Activated T-helper 1 cell treated with Interleukin-2 at 50 U/mL for 16 hours (primary cell): Measurements from ENCODE around the gene CSK.
"Not testable (repeated sequence)": the region's sequence is repeated elsewhere in the genome, so short reads cannot be mapped to it uniquely, and the experiment has no call there.

Experiments
- DNase-seq: peaks from one replicate; pipeline ENCODE4 v3.0.0-alpha.2; 2020; ENCODE audit warnings: low read depth

Gene CSK

DNA sequence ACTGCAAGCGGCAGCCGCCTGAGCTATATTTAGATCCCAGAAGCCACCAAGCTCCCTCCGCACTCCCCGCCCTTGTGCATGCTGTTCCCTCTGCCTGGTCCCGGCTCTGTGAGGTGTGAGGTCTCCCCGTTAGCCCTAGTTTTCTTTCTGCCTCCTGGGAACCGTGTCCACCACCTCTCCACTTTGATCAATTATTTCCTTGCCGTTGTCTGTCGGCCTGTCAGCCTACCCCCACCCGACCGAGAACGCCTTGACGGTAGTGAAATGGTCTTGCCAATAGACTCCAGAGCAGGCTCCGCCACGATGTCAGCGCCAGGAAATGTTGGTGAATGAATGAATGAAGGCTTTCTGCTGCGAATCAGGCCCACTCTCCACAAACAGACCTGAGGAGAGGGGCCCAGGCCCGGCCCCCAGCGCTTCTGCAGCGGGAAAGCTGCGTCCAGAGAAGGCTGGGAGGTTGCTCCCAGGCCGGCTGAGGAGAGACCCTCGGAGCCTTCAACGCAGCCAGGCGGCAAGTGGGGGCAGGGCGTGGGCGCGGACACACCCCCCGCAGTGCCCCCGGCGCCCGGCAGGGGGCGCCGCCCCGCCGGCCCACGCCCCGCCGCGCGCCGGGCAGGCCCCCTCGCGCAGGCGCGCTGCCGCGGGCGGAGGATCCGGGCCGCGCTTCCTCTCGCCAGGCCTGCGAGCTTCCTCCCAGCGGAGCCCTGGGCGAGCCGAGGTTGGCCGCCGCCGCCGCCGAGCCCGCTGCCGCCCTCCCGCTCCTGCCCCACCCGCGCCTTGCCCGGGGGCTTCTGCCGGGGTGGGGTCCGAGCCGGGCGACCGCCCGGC is at the start of gene CSK:
Gene CSK, plus strand, starts transcription at position 650 of the 828 bp plus-strand sequence. CDS start 16,218 bp downstream, outside the sequence.
- DNase-seq, result peak; percentile 80

DNA sequence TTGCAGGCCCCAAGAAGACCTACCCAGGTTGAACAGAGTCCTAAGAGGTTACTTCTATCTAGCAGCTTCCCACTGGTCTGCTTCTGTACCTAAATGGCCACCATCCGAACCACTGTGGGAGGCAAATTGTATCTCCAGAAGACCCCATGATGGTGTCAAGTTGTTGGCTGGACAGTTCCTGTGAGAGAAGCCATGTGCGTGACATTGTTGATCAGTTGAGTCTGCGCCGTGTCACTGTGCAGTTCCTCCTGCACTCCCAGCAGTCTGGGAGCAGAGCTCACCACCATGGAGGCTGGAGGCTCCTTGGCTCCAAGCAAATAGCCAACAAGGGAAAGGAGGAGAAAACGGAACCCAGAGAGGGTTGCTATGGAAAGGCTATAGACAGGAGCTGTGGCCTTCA is 49.0 kb upstream of the CSK start:
- no peak for DNase-seq

DNA sequence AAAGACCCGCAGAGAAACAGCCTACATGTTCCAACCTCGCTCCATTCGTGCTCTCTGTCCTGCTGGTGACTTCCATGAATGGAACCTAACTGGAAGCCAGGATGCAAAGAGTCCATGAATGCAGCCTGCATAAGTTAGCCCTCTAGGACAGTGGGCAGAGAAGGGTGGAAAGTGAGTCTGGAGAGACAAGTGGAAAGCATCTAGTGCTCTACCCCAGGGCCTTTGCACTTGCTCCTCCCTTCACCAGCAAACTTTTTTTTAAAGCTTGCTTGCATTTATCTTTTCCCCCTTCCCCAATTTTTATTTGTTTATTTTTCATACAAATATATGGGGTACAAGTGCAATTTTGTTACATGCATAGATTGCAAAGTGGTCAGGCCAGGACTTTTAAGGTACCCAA is 48.6 kb upstream of the CSK start:
- DNase-seq, result no peak

DNA sequence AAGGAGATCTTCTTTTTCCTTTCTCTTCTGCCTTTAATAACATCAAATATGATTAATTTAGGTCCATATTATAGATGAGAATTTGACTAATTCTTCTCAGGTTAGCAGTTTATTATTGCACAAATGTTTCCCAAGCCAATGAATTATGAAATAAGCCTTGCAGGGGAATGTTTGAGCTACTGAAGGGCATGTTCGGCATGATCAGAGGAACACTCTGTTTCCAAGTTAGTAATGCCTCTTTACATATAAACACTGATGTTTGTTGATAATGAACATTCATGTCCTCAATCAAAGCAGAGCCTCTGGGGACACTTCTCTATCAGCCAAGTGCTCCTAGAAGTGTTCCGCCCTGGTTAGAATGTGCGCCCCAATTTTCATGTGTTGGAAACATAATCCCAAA is 46.6 kb upstream of the CSK start:
- no peak for DNase-seq

DNA sequence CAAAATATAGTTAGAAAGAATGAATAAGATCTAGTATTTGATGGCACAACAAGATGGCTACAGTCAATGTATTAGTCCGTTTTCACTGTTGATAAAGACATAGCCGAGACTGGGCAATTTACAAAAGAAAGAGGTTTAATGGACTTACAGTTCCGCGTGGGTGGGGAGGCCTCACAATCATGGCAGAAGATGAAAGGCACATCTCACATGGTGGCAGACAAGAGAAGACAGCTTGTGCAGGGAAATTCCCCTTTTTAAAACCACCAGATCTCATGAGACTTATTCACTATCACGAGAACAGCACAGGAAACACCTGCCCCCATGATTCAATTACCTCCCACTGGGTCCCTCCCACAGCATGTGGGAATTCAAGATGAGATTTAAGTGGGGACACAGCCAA is 43.6 kb upstream of the CSK start:
- not testable (repeated sequence) for DNase-seq

DNA sequence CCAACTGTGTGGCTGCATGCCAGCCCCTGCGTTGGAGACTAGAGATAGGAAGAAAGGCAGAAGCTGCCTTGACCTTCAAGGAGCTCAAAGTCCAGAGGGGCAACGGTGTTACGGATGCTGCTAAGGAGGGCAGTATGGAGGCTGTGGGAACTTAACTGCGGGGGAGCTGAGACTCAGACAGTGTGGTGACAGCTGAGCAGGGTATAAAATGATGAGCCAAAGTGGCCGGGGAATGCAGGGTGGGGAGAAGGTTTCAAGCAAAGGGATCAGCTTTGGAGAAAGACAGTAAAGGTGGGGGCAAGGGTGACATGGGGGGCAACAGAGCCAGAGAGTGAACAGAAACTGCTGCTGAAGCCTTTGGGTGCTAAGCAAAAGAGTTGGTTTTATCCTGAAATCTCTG is 39.5 kb upstream of the CSK start:
- no peak for DNase-seq

DNA sequence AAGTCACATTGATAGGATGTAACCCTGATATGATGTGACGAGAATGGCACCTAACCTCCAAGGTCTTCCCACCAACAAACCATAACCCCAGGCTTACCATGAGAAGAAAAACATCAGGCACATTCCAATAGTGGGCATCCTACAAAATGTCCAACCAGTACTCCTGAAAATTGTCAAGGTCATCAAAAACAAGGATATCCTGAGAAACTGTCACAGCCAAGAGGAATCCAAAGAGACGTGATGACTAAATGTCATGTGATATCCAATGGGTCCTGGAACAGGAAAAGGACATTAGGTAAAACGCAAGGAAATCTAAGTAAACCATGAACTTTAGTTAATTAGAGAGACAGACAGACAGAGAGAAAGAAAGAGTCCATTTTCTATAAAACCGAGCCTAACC is 35.5 kb upstream of the CSK start:
- DNase-seq, result no peak

DNA sequence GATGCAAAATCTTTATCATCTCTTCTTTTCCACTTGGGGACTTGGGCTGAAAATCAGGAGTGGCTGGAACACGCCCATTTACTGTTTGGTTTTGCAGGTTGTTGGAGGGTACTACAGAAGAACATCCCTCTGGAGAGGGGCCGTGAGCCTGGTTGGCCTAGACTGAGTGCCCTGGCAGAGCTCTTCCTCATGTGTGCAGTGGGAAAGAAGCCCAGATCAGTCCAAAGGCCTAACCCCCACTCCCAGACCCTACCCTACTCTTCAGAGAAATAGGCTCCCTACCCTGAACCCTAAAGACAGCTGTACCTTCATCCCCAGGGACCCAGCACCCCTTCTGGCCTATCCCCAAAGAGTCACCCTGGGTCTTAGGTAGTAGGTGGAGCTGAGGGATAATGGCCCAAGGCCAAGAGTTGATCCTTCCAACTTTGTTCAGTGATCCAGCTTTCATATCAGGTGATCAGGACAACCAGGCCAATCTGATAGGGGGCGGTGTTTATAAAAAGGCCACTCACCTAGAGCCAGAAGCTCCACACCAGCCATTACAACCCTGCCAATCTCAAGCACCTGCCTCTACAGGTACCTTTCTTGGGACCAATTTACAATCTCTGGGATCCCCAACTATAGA is 33.4 kb upstream of the CSK start, which contains the start of gene CYP1A2:
Gene CYP1A2, plus strand, starts transcription at position 524 of the 625 bp plus-strand sequence. CDS start 894 bp downstream, outside the sequence.
- no peak for DNase-seq

DNA sequence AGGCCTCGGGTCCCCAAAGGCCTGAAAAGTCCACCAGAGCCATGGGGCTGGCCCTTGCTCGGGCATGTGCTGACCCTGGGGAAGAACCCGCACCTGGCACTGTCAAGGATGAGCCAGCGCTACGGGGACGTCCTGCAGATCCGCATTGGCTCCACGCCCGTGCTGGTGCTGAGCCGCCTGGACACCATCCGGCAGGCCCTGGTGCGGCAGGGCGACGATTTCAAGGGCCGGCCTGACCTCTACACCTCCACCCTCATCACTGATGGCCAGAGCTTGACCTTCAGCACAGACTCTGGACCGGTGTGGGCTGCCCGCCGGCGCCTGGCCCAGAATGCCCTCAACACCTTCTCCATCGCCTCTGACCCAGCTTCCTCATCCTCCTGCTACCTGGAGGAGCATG is 32.0 kb upstream of the CSK start:
- DNase-seq, result no peak

DNA sequence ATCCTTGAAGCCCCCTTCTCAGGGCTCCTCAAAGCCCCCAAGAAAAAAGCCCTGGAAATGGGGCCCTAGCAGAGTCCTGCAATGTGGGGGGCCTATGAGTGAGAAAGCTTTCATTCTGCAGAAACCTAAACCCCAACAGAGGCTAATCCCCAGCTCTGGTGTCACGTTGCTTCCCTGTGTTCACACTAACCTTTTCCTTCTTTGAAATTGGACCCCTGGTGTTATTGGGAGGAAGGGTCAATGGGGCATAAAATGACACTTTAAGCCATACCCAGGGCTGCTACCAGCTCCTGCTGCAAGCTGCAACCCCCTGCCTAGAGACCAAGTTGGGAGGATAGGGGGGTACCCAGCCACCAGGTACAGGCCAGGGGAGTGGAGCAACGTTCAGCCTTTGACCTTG is 31.1 kb upstream of the CSK start:
- DNase-seq, result no peak

DNA sequence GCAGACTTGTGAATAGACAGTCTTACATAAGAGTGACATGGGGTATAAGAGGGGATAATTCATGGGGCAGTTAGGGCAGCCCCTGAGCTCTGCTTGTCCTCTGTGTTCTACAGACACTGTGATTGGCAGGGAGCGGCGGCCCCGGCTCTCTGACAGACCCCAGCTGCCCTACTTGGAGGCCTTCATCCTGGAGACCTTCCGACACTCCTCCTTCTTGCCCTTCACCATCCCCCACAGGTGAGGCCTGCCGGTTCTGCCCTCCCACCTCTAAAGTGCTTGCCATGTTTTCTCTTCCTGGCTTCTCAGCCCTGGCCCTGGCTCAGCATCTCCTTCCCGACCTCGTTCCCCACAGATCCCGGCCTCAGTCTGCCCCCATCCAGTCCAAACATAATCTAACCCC is 29.9 kb upstream of the CSK start:
- no peak for DNase-seq

DNA sequence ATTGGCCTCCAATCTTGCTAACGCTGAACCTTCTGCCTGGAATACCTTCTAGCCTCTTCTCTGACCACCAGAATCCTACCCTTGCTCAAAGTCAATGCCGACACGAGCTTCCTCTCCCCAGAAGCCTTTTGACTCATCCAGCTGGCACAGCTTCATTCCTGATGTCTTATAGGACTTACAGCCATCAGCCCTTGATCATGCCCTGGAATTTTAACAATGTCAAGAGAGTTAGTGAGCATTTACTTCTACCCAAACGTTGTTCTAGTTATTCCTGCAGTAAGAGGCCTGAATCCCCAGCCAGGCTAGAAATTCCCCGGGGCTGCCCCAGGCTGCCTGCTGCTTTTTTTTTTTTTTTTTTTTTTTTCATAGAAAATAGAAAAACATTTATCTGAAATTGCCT is 29.3 kb upstream of the CSK start:
- no peak for DNase-seq

DNA sequence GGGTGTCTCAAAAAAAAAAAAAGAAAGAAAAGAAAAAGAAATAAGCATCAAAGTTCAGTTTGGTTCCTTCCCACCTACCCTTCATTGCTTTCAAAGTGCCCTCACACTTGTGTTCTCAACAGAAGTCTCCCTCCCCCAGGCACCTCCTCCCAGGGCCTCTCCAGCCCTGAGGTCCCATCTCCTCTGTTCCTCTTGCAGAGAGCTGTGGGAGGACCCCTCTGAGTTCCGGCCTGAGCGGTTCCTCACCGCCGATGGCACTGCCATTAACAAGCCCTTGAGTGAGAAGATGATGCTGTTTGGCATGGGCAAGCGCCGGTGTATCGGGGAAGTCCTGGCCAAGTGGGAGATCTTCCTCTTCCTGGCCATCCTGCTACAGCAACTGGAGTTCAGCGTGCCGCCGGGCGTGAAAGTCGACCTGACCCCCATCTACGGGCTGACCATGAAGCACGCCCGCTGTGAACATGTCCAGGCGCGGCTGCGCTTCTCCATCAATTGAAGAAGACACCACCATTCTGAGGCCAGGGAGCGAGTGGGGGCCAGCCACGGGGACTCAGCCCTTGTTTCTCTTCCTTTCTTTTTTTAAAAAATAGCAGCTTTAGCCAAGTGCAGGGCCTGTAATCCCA is 27.2 kb upstream of the CSK start:
- no peak for DNase-seq

DNA sequence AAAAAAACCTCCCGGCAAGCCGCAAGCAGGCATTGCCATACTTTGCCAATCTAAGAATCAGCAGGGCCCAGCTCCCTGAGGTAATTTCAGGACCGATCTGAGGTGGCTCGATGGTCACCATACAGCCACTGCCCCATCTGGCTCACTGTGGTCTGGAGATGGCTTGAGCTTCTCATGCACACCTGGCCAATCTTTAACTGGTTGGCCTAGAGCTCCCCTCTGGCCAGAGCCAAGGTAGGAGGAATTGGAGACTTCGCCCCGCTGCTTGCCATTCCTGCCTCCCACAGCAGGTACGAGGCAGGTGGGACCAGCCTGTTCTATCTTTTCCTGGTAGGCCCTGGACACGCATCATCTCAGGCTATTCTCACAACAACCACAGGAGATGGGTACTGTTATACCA is 23.1 kb upstream of the CSK start:
- no peak for DNase-seq

DNA sequence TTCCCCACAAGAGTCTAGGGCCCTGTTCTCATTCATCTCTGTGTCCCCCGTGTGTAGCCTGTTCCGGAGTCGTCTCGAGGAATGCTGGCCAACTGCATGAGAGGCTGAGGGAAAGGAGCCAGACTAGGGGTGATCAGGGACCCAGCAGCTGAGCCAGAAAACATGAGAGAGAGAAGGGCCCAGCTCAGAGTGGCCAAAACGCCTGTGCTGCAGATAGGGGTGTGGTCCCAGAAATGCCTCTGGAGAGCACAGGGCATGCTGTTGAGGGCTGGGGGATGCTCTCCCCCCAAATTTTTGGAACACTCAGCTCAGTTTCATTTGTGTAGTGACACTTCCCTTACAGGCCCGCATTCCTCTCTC is 19.1 kb upstream of the CSK start:
- DNase-seq, result no peak

DNA sequence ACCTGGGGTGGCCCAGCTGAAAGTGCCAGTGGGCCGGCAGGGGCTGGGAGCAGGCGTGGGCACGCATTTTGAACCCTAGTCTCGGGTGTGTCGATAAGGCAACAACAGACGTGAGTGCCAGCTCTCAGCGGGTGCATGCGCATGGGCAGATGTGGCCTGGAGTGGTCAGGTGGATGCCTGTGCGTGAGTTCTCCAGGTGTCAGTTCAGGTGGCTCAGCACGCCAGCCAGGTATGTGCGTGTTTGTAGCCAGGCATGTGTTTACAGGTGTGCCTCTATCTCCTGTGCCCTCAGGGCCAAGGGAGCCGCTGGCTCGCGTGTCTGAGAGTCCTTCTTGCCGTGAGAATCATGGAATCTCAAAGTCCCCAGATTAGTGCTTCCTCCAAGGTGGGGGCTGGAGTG is 18.5 kb upstream of the CSK start:
- DNase-seq, result no peak

DNA sequence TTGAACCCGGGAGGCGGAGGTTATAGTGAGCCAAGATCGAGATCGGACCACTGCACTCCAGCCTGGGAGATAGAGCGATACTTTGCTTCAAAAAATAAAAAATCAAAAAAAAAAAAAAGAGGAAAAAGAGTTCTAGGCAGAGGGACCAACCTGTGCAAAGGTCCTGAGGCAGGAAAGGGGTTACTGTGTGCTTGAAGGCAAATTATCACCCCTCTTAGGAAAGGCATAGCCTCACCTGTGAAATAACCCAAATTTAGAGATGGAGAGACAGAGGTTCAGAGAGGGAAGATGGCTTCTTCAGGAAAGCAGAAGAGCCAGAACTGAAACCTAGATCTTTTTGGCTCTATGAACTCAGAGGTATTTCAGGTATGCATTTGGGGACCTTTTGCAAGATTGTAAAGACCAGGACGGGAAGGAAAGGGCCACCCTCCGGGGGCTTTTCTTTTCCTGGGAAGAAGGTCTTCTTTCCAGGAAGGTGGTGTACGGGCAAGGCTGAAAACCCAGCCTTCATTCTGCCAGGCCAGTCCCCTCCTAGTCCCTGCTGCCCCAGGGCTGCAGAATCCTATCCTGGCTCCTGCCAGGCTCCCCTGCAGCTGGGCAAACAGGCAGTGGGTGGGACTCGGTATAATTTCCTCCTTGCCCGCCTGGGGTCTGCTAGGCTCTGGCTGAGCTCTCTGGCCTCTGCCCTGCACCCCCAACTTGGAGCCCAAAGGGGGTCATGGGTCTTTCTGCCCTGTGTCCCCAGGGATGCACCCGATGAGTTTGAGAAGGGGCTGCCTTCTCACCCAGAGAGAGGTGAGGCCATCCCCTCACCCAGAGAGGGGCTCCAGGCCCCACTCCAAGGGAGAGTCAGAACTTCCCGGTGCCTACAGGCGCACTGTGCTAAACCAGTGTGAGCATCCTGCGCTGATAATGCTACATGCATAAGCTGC is 14.4 kb upstream of the CSK start:
- no peak for DNase-seq

DNA sequence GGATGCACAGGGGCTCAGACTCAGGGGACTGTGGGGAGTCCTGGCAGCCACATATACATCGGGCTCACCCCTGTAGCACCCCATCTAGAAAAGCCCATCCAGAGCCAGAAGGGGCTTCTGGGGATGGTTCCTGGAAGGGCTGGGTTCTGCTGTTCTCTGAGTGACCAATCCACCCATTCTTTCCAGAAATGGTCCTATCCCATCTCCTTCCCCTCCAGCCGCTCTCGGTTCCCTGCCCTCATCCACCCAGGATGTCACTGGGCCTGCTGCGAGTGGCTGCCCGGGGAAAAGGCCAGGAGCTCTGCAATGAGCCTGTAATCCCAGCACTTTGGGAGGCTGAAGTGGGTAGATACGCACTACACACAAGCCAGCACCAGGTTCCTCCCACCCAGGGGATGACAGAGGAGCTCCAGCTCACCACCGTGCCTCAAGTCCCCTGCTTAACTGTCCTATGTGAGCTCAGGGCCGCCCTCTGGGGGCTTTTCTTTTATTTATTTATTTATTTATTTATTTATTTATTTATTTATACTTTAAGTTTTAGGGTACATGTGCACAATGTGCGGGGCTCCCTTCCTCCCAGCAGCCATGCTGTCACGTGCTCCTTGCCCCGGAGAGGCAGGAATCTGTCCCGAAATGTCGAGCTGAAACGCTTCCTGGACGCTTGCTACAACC is 13.6 kb upstream of the CSK start:
- DNase-seq, result no peak

DNA sequence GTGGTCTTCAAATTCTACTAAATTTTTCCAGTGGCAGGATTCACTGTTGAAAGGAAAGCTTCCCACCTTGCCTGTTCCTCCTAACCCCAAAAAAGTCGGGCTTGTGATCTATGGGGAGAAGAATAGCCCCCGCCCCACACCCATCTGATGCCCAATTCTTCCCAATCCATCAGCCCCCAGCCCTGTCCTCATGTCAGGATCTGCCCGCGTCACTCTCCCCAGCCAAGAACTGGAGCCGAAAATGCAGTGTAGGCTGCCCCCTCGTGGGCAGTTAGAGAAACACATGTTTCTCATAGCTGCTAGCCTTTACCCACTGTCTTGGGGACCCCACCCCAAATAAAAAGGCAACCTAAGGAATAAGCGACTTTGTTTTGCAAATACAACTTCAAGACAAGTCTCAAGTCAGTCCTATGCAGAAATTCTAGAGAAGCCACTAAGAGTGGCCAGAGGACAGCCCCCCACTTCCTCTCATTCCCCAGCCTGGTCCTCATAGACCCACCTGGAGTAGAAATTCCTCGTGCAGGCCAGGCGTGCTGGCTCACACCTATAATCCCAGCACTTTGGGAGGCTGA is 13.0 kb upstream of the CSK start:
- DNase-seq, result peak; percentile 54

DNA sequence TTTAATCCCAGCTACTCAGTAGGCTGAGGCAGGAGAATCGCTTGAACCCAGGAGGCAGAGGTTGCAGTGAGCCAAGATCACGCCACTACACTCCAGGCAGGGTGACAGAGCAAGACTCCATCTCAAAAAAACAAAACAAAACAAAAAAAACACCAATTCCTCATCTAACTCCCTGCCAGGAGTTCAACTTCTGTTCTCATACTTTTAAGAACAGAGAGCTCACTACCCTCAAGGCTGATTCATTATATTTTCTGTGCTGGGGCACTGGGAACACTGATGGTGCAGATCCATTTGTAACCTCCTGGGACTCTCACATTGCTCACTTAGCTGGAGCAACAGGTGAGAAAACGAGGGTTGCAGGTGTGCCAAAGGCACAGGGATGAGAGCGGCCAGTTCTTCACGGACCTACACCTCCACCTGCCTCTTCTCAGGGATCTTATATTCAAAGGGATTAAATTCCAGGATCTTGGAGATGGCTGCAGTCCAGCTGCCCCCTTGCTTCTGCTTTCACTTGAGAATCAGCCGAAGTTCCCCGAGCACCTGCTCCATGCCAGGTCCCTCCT is 12.3 kb upstream of the CSK start:
- no peak for DNase-seq
